T-helper 1 cell (primary cell): ENCODE data around the gene APOO.
A peak's percentile ranks its signal among the peaks of the same experiment; 100 is the strongest.

ENCODE experiments used
- DNase-seq, 5 donors: peaks; one replicate each; pipeline ENCODE4 v3.0.0-alpha.2; 2012 to 2020

Gene APOO

GRCh38 chrX:23783589-23784469 lies 123.9 kb downstream of the APOO start:
- DNase-seq: peak in 1 of 5 donors; percentile 21
